Measurements from ENCODE around the gene C1GALT1C1L. TPM values are rescaled to one million over a fixed set of nuclear protein-coding genes. Genes with fewer than 3 reads are reported as not detected.
"Not testable (repeated sequence)": the region's sequence is repeated elsewhere in the genome, so short reads cannot be mapped to it uniquely, and the experiment has no call there.

Gene C1GALT1C1L
- total RNA-seq, 4 donors from 2014 or later = 1.5 to 3.7 (median 3.7) TPM; not detected in 1

DNA sequence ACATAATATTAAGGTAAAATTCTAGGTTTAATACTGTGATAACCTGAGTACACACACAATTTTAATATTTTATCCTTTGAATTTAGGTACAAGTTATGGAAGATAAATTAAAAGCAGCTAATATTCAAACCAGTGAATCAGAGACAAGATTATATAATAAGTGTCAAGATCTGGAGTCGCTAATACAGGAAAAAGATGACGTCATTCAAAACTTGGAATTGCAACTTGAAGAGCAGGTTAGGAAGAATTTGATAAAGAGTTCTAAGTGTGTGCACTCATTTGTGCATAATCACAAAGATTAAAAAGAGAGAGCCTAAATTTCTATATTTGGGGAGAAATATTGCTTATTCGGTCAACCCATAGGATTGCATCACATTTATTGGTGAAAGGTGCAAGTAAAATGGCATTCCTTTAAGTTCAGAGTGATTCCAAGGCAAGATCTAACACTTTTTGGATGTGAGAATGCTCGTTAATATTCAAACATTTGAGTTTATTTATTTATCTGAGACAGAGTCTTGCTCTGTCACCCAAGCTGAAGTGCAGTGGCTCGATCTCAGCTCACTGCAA is 16.3 kb upstream of the C1GALT1C1L start:
- intact Hi-C loops (cut with DNase I; ENCODE audit: low total_unique reads) = no loop called here
- no peaks in the 10 kb centered on the region for H3K9me3 ChIP-seq
- TF ChIP-seq POLR2A (IDR thresholded peaks at IDR 0.05) = no peak
- TF ChIP-seq, protein P1, sequence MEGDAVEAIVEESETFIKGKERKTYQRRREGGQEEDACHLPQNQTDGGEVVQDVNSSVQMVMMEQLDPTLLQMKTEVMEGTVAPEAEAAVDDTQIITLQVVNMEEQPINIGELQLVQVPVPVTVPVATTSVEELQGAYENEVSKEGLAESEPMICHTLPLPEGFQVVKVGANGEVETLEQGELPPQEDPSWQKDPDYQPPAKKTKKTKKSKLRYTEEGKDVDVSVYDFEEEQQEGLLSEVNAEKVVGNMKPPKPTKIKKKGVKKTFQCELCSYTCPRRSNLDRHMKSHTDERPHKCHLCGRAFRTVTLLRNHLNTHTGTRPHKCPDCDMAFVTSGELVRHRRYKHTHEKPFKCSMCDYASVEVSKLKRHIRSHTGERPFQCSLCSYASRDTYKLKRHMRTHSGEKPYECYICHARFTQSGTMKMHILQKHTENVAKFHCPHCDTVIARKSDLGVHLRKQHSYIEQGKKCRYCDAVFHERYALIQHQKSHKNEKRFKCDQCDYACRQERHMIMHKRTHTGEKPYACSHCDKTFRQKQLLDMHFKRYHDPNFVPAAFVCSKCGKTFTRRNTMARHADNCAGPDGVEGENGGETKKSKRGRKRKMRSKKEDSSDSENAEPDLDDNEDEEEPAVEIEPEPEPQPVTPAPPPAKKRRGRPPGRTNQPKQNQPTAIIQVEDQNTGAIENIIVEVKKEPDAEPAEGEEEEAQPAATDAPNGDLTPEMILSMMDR (IDR thresholded peaks at IDR 0.05) = no peak
- no peaks in the 10 kb centered on the region for H3K36me3 ChIP-seq
- DNase-seq = no peak
- H3K4me3 ChIP-seq = no peak overlapping the region
- H3K4me1 ChIP-seq = peaks cover 0 to 2% of the 10 kb centered on the region in 2 donors
- H3K27me3 ChIP-seq = no peaks in the 10 kb centered on the region
- H3K27ac ChIP-seq = no peak overlapping the region

- Histone ChIP-seq H3K27ac (no peak overlapping the region), H3K36me3 (no peaks in the 10 kb centered on the region), H3K4me1 (no peaks in the 10 kb centered on the region), H3K9me3 (no peaks in the 10 kb centered on the region), H3K27me3 (no peaks in the 10 kb centered on the region), H3K4me3 (no peak overlapping the region)
- TF ChIP-seq, protein P1 (IDR thresholded peaks at IDR 0.05) = no peak
- no peak for TF ChIP-seq POLR2A (IDR thresholded peaks at IDR 0.05)
- no peak for DNase-seq
- intact Hi-C loops (cut with DNase I; ENCODE audit: low total_unique reads) = no loop called here
Observed at GRCh38 chr2:43689999-43690398, 13.8 kb upstream of the C1GALT1C1L start.

- Histone ChIP-seq H3K27ac (peak overlapping the region; percentile 12 to 57), H3K4me1 (no peaks in the 10 kb centered on the region), H3K27me3 (no peaks in the 10 kb centered on the region), H3K9me3 (no peaks in the 10 kb centered on the region), H3K36me3 (no peaks in the 10 kb centered on the region), H3K4me3 (no peak overlapping the region)
- DNase-seq = no peak
- no peak for TF ChIP-seq POLR2A (IDR thresholded peaks at IDR 0.05)
- TF ChIP-seq, protein P1 (IDR thresholded peaks at IDR 0.05) = no peak
- intact Hi-C loops (cut with DNase I; ENCODE audit: low total_unique reads) = no loop called here
Observed at GRCh38 chr2:43685357-43685756, 9.1 kb upstream of the C1GALT1C1L start.

DNA sequence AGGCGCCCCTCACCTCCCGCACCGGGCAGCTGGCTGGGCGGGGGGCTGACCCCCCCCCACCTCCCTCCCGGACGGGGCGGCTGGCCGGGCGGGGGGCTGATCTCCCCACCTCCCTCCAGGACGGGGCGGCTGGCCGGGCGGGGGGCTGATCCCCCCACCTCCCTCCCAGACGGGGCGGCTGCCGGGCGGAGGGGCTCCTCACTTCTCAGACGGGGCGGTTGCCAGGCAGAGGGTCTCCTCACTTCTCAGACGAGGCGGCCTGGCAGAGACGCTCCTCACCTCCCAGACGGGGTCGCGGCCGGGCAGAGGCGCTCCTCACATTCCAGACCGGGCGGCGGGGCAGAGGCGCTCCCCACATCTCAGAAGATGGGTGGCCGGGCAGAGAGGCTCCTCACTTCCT is 1.6 kb upstream of the C1GALT1C1L start:
- intact Hi-C loops (cut with DNase I; ENCODE audit: low total_unique reads); H3K36me3 ChIP-seq; H3K9me3 ChIP-seq; H3K27me3 ChIP-seq; H3K4me3 ChIP-seq; DNase-seq; H3K4me1 ChIP-seq: not testable (repeated sequence)
- peak overlapping the region; percentile 18 to 87 for H3K27ac ChIP-seq

DNA sequence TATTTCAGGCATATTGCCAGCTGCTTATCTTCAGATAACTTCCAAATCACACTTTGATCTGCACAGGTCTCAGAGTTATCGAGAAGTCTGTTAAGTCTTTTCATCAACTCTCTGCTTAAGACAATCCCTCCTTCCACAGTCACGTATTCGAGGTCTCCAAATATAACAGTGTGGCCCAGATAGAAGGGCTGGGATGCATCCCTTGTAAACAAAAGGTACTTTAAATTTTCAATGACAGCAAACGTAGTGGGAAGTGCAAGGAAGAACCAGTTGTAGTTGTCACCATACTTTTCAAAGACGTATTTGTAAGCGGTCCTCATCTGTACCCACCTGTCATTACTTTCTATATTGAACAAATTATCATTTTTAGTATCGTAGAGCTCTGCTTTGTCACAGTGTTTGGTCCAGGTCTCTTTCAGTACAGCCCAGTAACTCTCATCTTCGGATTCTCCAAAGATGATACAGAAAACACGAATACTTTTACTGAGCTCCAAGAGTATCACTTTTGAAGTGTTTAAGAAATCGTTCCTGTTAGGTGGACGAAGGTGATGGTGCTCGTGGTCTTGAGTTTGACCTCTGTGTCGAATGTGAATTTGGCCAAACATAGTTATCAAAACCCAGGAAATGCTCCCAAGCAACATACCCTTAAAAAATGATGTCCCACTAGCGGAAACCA is 445 bp downstream of the C1GALT1C1L start:
- DNase-seq = no peak
- H3K9me3 ChIP-seq = no peaks in the 10 kb centered on the region
- peak overlapping the region; percentile 41 to 57 for H3K4me3 ChIP-seq
- H3K27ac ChIP-seq = peak overlapping the region; percentile 83 to 87
- TF ChIP-seq POLR2A (IDR thresholded peaks at IDR 0.05) = no peak
- TF ChIP-seq, protein P1 (IDR thresholded peaks at IDR 0.05) = no peak
- no peaks in the 10 kb centered on the region for H3K27me3 ChIP-seq
- H3K36me3 ChIP-seq = no peaks in the 10 kb centered on the region
- intact Hi-C loops (cut with DNase I; ENCODE audit: low total_unique reads) = no loop called here
- no peaks in the 10 kb centered on the region for H3K4me1 ChIP-seq
